DMS 273 (cell line): ENCODE measurements around the gene PFKM.
"Not testable (repeated sequence)": the region's sequence is repeated elsewhere in the genome, so short reads cannot be mapped to it uniquely, and the experiment has no call there.

Source experiments
- DNase-seq: peaks from one replicate; lab custom pipeline; 2025; ENCODE audit not compliant: unreplicated experiment; lab: John Stamatoyannopoulos, UW

Gene PFKM

GRCh38 chr12:48110691-48111311 lies 8.4 kb upstream of the PFKM start:
- no peak for DNase-seq

- not testable (repeated sequence) for DNase-seq
Observed at GRCh38 chr12:48111312-48111693, 7.9 kb upstream of the PFKM start.

- DNase-seq = no peak
Observed at GRCh38 chr12:48115957-48116356, 3.2 kb upstream of the PFKM start.

GRCh38 chr12:48118284-48118871 lies 786 bp upstream of the PFKM start:
- DNase-seq = peak; percentile 39

- DNase-seq = peak; percentile 60
Observed at GRCh38 chr12:48119834-48120195, 651 bp downstream of the PFKM start.

GRCh38 chr12:48121522-48121921 lies 2.4 kb downstream of the PFKM start:
- no peak for DNase-seq

GRCh38 chr12:48122065-48122834 lies 3.1 kb downstream of the PFKM start:
- DNase-seq = peak; percentile 5

- DNase-seq = no peak
Observed at GRCh38 chr12:48123169-48123568, 4.0 kb downstream of the PFKM start.

GRCh38 chr12:48125542-48125941 lies 6.4 kb downstream of the PFKM start:
- DNase-seq = peak; percentile 11

GRCh38 chr12:48125985-48126384 lies 6.8 kb downstream of the PFKM start:
- DNase-seq = peak; percentile 81

GRCh38 chr12:48126953-48127630 lies 7.9 kb downstream of the PFKM start:
- peak; percentile 15 for DNase-seq

- DNase-seq = no peak
Observed at GRCh38 chr12:48128800-48129199, 9.6 kb downstream of the PFKM start.

GRCh38 chr12:48129376-48129775 lies 10.2 kb downstream of the PFKM start:
- DNase-seq = no peak

GRCh38 chr12:48131517-48131916 lies 12.4 kb downstream of the PFKM start:
- no peak for DNase-seq

- DNase-seq = no peak
Observed at GRCh38 chr12:48132826-48133225, 13.7 kb downstream of the PFKM start.

GRCh38 chr12:48135027-48135426 lies 15.9 kb downstream of the PFKM start:
- DNase-seq = no peak

GRCh38 chr12:48142818-48143674 lies 23.9 kb downstream of the PFKM start:
- DNase-seq = no peak

GRCh38 chr12:48143898-48144297 lies 24.7 kb downstream of the PFKM start:
- DNase-seq = no peak

- DNase-seq = no peak
Observed at GRCh38 chr12:48145981-48146380, 26.8 kb downstream of the PFKM start.

- peak; percentile 5 for DNase-seq
Observed at GRCh38 chr12:48151103-48151771, 32.1 kb downstream of the PFKM start.
